ENCODE measurements around the gene NSMF. TPM values are rescaled to one million over a fixed set of nuclear protein-coding genes. Genes with fewer than 3 reads are reported as not detected.

Gene NSMF
- total and polyA plus RNA-seq, 2 of the 8 experiments (the other 6 are each of a cell fraction or from before 2014, with no cell fraction given), result 56.7 to 65.1 TPM

- TF ChIP-seq CHD7 (IDR thresholded peaks at IDR 0.05; ENCODE audit: insufficient replicate concordance, low read length) (no peak), CBX8 (IDR thresholded peaks at IDR 0.05; ENCODE audit: borderline replicate concordance, low read depth, low read length) (no peak)
Observed at GRCh38 chr9:137475666-137476065, 16.5 kb upstream of the NSMF start (continued).

All from H1 (cell line).